ENCODE measurements around the gene SGO1.

Gene SGO1

DNA sequence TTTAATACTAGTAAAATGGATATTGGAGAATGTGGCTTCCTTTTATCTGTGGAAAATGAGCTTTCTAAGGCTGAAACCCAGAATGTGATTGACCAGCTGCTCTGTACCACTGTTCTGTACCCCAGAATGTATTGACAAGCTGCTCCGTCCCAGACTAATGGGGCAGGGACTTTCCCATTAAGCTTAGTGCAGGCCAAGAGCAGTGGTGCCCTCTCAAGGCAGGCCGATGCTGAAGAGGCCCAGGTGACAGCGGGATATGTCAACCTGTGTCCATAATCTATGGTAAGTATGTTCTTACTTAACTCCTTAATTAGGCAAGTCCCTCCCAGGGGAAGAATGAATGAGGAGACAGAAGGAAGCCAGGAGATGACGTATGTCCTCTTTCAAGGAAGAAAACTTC, 31.1 kb downstream of the SGO1 start:
- TF ChIP-seq ZFX (IDR thresholded peaks at IDR 0.05; ENCODE audit: borderline replicate concordance), result no peak
- TF ChIP-seq, protein P1, sequence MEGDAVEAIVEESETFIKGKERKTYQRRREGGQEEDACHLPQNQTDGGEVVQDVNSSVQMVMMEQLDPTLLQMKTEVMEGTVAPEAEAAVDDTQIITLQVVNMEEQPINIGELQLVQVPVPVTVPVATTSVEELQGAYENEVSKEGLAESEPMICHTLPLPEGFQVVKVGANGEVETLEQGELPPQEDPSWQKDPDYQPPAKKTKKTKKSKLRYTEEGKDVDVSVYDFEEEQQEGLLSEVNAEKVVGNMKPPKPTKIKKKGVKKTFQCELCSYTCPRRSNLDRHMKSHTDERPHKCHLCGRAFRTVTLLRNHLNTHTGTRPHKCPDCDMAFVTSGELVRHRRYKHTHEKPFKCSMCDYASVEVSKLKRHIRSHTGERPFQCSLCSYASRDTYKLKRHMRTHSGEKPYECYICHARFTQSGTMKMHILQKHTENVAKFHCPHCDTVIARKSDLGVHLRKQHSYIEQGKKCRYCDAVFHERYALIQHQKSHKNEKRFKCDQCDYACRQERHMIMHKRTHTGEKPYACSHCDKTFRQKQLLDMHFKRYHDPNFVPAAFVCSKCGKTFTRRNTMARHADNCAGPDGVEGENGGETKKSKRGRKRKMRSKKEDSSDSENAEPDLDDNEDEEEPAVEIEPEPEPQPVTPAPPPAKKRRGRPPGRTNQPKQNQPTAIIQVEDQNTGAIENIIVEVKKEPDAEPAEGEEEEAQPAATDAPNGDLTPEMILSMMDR (IDR thresholded peaks at IDR 0.05), result no peak
- no peak overlapping the region for H3K27ac ChIP-seq

DNA sequence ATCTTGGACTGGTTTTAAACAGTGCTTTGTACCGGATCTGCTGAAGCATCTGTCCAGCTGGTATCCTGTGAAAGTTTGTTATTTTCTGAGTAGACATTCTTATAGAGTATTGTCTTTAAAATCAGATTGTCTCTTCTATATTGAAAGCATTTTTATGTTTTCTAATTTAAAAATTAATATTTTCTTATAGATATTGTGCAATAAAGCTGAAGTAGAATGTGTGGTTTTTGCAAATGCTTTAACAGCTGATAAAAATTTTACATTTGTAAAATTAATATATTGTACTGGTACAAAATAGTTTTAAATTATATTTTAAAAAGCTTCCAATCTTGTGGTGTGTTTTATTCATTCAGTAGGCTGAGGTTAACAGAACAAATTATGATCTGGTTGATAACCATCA, 31.9 kb downstream of the SGO1 start:
- TF ChIP-seq, protein P1 (IDR thresholded peaks at IDR 0.05), result no peak
- TF ChIP-seq ZFX (IDR thresholded peaks at IDR 0.05; ENCODE audit: borderline replicate concordance), result no peak
- no peak overlapping the region for H3K27ac ChIP-seq

DNA sequence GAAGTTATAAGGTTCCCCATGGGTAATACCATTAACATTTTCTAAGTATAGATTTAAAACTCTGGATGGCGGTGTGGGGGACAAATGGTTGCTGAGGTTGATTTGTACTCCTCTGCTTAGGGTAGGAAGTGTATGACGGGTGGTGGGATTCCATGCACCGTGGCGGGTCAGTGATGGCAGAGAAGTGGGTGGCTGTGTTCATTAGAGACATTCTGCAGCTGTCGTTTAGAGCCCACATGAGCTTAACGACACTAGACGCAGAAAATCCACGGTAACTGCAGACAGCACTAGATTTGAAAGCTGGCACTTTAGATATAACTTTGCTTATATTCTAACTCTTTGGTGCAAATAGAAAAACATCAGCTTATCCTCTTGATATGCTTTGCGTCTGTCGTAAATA, 37.5 kb downstream of the SGO1 start:
- TF ChIP-seq ZFX (IDR thresholded peaks at IDR 0.05; ENCODE audit: borderline replicate concordance), result no peak
- TF ChIP-seq, protein P1 (IDR thresholded peaks at IDR 0.05), result no peak
- H3K27ac ChIP-seq, result no peak overlapping the region

DNA sequence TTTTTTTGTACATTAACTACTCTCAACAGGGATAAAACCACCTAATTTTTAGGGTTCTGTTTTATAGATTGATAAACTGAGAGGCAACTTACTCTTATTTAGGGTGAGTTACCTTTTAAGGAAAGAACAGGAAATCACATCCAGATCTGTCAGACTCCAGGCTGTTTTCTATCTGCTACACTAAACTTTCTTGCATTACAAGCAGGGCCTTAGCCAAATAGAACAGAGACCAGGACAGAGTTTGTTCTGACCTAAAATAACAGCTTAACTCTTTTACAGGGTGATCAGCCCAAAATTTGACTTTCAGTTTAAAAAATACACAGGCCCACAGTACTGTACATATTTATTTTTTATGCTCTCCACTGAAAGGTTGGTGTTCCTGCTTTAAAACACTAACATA, 38.6 kb downstream of the SGO1 start:
- H3K27ac ChIP-seq, result no peak overlapping the region
- TF ChIP-seq, protein P1 (IDR thresholded peaks at IDR 0.05), result no peak
- no peak for TF ChIP-seq ZFX (IDR thresholded peaks at IDR 0.05; ENCODE audit: borderline replicate concordance)

DNA sequence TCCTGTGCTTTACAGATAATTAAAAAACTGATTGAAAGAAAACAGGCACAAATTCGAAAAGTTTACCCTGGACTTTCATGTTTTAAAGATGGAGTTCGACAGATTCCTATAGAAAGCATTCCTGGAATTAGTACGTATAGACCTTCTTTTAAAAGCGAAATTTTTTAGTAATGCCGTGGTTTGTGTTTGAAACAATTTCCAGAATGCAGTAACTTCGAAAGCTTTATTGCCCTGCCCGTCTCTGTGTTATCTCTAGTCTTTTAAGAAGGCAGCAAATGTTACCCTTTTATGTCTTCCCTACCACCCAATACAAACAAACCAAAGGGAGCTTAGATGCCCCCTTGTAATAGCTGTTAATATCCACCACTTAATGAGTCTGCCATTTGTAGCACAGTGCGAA, 39.7 kb downstream of the SGO1 start:
- H3K27ac ChIP-seq, result no peak overlapping the region
- no peak for TF ChIP-seq ZFX (IDR thresholded peaks at IDR 0.05; ENCODE audit: borderline replicate concordance)
- TF ChIP-seq, protein P1 (IDR thresholded peaks at IDR 0.05), result no peak

DNA sequence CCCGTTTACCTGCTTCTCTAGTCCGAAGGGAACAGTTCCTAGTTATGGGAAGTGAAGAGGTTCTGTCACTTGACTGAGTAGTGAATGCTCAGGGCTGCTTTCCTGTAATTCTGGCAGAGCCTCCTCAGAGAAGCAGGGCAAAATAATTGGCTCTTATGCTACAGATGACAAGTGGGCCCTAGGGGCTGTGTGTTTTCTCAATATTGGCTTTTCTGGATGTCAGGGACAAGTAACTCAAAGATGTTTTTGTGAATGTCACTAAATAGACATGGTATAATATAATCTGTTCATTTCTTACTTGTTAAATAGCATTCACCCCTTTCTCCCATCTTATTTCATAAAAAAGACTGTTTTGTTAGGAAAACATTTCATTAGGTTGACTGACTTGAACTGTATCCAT, 40.1 kb downstream of the SGO1 start:
- no peak for TF ChIP-seq ZFX (IDR thresholded peaks at IDR 0.05; ENCODE audit: borderline replicate concordance)
- TF ChIP-seq, protein P1 (IDR thresholded peaks at IDR 0.05), result no peak
- no peak overlapping the region for H3K27ac ChIP-seq

DNA sequence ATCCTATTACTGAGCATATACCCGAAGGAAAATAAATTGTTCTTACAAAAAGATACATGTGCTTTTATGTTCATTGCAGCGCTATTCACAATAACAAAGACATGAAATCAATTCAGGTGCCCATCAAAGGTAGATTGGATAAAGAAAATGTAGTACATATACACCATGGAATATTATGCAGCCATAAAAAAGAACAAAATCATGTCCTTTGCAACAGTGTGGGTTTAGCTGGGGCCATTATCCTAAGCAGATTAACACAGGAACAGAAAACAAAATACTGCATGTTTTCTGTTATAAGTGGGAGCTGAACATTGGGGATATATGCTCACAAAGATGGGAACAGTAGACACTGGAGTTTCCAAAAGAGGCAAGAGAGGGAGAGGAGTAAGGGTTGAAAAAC, 42.5 kb downstream of the SGO1 start:
- no peak for TF ChIP-seq ZFX (IDR thresholded peaks at IDR 0.05; ENCODE audit: borderline replicate concordance)
- TF ChIP-seq, protein P1 (IDR thresholded peaks at IDR 0.05), result no peak
- no peak overlapping the region for H3K27ac ChIP-seq

Measured in 22Rv1 (cell line).